ENCODE data around the gene BHLHE40.

Gene BHLHE40

DNA sequence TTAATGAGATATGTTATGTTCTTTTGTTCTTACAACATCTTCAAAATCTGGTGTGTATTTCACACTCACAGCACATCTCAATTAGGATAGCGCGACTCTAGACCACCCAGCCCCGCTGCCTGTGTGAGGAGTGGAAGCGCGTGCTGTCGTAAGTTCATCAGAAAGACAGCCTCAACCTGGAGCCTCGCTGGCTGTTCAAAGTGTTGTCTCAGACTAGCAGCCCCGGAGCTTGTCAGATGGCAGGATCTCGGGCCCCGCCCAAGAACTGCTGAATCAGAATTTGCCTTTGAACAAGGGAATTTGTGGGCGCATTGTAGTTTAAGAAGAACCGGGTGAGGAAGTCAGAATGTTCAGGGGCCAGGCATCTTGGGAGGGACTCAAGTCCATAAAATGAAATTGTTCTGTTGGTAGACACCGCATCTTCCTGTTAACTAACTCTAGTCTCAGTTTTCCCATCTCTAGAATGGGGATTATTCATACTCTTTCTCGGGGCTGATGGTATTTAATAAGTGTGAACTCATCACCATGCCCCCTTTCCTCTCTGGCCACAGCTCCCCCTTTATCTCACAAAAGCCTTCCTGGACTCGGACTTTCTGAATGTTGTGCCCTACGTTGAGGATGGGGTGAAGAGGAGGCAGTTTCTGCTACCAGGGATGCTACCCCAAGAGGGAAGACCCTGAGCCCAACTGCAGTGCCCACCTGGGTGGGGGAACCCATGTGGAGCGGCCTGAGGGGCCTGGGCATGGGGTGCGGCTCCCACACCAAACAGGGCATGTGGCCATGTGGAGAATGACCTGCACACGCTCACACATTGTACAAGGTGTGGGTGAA, 40.4 kb downstream of the BHLHE40 start:
- DNase-seq (ENCODE audit: low read depth in 2 of 2): peak; percentile 53 to 69

DNA sequence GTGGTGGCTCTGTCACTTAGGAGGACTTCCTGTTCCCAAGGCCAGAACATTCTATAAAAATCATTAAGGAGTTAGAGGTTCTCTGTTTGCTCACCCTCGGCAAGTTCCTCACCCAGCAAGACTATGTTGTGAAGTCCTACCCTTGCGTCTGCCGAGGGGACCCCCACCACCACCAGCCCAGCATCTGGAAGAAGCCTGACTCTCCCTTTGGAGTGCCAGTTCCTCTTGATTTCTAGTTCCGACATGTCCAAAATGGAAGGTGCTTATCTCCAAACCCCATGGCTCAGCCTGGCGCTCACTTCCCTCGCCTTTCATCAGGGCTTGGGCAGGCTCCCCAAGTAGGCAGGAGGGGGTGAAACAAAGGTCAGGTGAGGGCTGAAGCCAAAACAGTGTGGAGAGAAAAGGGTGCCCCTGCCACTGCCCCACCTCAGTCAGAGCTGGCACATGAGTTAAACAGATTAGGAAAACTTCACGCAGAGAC, 41.0 kb downstream of the BHLHE40 start:
- DNase-seq (ENCODE audit: low read depth in 2 of 2): no peak

- no peak for DNase-seq (ENCODE audit: low read depth in 2 of 2)
These were observed 42.2 kb downstream of the BHLHE40 start for GRCh38 chr3:5021116-5022092.

DNA sequence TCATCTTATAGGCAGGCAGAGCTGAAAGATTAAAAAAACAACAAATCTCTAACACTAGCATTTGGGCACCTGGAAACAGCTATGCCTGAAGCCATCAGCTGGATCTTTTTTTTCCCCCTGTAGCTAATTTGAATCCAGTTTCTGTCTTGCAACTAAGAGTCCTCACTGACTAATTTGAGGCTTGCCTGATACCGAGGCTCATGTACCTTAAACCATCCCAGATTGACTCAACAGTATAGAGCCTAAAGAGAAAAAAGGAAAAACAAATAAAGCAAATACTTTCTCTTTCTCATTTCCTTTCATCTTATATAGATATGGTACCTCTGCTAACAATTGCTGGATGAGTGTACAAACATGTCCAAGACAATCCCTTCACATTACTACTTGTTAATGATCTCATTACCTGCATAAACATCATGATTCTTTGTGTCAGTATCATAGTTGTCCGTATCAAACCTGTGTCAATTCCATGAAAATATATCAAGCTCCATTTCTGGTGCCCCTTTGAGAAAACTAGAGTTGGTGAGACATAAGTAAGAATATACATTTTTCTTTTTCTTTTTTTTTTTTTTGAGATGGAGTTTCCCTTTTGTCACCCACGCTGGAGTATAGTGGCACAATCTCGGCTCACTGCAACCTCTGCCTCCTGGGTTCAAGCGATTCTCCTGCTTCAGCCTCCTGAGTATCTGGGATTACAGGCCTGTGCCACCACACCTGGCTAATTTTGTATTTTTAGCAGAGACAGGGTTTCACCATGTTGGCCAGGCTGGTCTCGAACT, 43.1 kb downstream of the BHLHE40 start:
- no peak for DNase-seq (ENCODE audit: low read depth in 2 of 2)

GRCh38 chr3:5022966-5023776, 43.9 kb downstream of the BHLHE40 start:
- no peak for DNase-seq (ENCODE audit: low read depth in 2 of 2)

DNA sequence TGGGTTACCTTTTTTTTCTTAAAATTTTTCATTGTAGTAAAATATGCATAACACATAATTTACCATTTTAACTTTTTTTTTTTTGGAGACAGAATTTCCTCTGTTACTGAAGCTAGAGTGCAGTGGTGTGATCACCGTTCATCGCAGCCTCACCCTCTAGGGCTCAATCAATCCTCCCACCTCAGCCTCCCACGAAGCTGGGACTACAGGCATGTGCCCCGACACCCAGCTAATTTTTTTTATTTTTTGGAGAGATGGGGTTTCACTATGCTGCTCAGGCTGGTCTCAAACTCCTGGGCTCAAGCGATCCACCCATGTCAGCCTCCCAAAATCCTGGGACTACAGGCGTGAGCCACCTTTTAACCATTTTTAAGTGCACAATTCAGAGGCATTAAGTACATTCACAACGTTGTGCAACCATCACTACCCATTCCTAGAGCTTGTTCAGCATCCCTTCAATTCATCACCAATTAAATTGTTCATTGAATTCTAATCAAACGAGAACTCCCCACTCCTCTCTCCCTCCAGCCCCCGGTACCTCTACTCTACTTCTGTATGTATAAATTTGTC, 44.6 kb downstream of the BHLHE40 start:
- no peak for DNase-seq (ENCODE audit: low read depth in 2 of 2)

- no peak for DNase-seq (ENCODE audit: low read depth in 2 of 2)
These were observed 46.8 kb downstream of the BHLHE40 start for GRCh38 chr3:5026046-5026362.

DNA sequence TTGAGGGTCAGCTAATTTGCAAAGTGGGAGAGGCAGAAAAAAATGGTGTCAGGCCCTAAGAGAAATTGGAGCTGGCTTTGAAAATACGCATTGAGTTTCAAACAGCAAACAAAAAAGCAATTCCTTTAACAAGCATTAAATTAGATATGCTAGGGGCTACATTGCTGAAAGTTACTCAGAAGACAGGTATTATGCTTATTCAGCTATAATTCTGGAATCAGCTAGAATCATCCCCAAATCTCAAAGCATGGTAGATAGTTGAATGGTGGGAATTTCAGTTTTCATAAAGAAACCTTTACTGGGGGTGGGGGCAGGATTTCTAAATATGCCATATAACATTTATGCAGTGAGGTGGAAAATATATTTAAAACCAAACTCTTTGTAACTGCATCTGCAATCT, 50.5 kb downstream of the BHLHE40 start:
- no peak for DNase-seq (ENCODE audit: low read depth in 2 of 2)

- DNase-seq (ENCODE audit: low read depth in 2 of 2): no peak
These were observed 50.9 kb downstream of the BHLHE40 start for GRCh38 chr3:5030152-5030551.

GRCh38 chr3:5032844-5033243, 53.6 kb downstream of the BHLHE40 start:
- DNase-seq (ENCODE audit: low read depth in 2 of 2): no peak

Data from stimulated activated CD4-positive, alpha-beta T cell treated with anti-CD3 and anti-CD28 coated beads, Interleukin-12 subunit alpha, Interleukin-12 subunit beta, amount 100 ng/mL, for 24 hours (primary cell).